HG02678 (cell line): ENCODE data around the gene MPP3.
"Not testable (repeated sequence)": the region's sequence is repeated elsewhere in the genome, so short reads cannot be mapped to it uniquely, and the experiment has no call there.

Experiments
- ATAC-seq: cut with Tn5 transposase; IDR thresholded peaks from one replicate; pipeline ENCODE4 v1.9.1; 2021; ENCODE audit warnings: mild to moderate bottlenecking, moderate library complexity; ENCODE audit not compliant: unreplicated experiment

Gene MPP3, protein sequence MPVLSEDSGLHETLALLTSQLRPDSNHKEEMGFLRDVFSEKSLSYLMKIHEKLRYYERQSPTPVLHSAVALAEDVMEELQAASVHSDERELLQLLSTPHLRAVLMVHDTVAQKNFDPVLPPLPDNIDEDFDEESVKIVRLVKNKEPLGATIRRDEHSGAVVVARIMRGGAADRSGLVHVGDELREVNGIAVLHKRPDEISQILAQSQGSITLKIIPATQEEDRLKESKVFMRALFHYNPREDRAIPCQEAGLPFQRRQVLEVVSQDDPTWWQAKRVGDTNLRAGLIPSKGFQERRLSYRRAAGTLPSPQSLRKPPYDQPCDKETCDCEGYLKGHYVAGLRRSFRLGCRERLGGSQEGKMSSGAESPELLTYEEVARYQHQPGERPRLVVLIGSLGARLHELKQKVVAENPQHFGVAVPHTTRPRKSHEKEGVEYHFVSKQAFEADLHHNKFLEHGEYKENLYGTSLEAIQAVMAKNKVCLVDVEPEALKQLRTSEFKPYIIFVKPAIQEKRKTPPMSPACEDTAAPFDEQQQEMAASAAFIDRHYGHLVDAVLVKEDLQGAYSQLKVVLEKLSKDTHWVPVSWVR

DNA sequence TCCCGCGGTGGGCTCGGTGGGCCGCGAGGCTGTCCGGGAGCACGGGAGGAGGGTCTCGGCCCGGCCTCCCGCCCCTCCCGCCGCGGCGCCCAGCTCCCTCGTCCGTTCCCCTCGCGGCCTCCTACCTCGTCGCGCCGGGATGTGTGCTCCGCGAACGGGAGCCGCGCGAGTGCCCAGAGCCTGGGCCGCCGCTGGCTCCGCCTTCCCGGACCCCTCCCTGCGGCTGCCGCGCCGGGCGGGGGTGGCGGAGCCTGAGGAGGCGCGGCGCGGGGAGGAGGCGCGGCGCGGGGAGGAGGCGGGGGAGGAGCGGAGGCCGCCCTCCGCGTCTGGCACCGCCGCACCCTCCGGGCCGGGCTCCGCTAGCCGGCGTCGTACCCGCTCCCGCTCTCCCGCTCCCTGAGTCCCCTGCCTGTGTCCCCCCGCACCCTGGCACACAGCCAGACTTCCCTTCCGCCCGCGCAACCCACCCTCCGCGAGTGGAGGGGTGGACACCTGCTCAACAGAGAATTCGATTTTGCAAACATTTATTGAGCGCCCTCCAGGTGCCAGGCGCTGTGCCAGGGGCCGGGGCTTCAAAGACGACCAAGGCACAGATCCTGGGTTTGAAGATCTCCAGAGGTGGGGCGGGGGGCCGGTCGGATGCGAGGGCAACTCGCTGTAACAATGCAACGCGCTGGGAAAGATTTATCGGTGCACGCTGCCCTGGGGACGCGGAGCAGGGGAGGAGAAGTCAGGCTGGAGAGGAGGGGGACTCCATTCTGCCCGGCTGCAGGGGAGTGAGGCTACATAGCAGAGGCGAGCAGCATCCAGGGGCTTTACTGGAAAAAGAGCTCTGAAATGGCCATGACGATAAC is at the start of gene MPP3:
Gene MPP3 (minus strand): TSS at position 171 of the 854 bp plus-strand sequence. CDS start 1,240 bp downstream, outside the sequence.
- no peak for ATAC-seq

DNA sequence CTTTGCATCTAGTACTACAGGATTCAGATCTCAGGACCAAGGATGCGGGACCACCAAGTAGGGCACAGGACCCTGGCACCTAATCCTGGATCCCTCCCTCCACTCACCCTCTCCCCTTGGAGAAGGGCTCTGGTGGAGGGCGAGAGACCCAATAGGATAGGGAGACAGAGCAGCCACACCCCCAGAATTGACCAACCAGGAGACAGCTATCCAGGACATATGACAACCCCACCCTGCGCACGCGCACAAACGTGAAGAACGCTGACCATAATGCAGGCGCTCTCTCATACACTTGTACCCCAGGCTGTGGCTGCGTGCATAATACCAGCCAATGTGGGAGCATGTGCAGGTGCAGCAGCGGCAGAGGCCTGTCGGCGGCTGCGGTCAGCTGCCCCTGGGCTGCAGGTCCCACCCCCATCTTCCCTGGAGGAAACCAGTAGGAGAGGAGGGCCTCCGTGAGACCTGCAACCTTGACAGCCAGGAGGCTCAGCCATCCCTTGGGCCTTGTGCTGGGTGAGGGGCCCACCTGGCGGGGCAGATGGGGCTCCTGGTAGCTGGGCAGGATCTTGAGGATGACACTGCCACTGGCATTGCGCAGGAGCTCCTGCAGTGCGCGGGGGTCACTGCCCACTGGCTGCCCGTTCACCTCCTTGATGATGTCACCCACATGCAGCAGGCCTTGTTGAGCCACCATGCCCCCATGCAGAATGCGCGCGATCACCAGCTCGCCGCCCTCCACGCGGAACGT is 49.0 kb upstream of the MPP3 start:
- no peak for ATAC-seq

DNA sequence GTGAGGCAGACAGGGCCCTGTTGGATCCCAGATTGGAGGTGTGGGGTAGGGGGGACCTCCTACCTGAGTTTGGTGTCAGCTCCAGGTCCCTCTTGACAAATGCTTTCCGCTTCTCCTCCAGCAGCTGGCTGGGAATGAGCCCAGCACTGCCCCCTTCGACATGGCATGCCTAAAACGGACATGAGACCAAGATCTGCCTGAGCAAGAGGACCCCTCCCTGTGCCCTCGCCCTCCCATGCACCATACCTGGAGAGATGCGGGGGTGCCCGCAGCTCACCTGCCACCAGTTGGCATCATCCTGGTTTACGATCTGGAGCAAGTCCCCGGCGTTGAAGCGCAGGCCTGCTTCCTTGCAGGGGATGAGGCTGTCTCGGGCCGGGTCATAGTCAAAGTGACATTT is 48.2 kb upstream of the MPP3 start:
- ATAC-seq, result no peak

DNA sequence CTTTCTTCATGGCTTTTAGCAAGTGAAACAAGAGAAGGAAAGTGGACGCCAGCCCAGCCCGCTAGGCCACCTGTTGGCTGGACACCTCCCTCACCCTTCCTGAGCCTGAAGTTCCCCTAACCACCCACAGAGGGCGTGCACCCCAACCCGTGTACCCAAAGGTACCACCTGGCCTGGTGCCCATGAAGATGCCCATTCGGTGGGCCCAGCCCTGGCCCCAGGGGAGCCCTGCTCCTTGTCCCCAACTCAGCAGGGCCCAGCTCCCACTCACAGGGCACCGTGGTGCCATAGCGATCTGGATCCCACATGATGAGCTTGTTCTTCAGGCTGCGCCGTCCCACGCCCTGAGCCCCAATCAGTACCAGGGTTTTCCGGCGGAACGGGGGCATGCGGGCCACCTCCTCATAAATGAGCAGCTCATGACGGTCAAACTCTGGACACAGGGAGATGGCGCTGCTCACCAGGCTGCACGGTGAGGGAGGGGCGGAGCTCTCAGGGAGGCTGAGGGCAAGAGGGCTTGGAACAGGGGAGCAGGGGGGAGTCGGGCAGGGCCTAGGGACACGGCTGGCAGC is 47.6 kb upstream of the MPP3 start:
- ATAC-seq, result no peak

DNA sequence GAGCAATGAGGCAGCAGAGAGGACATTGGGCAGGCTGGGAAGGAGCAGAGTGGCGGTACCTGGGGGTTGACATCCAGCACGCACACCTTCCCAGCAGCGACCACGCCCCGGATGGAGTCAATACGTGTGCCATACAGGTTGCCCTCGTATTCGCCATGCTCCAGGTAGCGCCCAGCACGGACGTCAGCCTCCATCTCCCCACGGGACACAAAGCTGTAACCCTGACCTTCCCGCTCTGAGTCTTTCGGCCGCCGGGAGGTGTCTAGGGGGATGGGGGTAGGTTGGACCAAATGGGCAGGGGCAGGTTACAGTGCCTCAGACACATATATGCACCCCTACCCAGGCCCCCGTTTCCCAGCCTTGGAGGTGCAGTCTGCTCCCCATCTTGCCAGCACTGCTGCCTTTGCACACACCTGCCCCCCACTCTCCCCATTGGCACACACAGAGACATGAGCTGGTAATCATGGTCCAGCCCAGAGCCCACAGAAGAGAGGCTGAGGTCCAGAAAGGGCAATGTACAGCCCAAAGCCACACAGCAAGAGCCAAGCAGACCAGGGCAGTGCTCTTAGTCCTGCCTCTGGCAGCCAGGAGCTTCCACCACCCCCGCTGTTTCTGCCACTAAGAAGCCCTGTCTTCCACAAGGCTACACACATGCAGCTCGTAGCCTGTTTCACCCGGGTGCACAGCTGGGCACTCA is 46.9 kb upstream of the MPP3 start:
- no peak for ATAC-seq

DNA sequence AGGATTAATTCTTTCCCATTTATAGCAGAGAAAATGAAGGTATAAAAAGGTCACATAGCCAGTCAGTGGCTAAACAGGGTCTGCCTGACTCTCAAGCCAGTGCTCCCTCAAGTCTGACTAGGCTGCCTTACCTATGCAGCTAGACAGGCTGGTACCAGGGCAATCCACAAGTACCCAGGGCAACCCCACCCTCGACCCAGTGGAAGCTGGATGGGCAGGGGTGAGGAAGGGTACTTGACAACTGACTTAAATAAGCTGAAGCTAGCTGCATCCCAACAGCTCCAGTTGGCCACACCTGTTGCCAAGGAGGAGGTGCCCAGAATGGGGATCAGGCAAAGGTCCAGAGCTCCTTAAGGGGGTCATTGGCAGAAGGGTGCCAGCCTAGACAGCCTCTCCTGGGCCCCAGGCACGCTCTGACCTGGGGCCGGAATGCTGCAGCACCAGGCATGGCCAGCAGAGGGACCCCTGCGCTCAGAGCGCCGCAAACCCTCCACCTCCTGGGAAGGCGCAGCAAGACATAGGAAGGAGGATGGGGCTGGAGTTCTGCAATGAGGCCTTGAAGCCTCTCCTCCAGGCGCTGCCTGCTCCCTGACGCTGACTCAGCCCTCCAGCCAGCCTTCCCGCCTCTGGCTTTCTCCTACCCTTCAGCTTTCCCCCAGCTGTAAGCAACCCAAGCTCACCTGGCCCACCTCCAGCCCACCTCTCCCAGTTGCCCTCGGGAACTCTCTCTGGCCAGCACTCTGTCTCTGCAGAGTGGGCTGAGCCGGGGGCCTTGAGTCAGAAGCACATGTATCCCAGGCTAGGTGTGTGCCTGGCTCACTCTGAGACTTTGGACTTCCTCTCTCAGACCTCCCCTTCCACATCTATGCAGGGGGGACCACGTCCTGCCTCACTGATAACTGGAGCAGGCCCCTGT is 45.6 kb upstream of the MPP3 start:
- no peak for ATAC-seq

DNA sequence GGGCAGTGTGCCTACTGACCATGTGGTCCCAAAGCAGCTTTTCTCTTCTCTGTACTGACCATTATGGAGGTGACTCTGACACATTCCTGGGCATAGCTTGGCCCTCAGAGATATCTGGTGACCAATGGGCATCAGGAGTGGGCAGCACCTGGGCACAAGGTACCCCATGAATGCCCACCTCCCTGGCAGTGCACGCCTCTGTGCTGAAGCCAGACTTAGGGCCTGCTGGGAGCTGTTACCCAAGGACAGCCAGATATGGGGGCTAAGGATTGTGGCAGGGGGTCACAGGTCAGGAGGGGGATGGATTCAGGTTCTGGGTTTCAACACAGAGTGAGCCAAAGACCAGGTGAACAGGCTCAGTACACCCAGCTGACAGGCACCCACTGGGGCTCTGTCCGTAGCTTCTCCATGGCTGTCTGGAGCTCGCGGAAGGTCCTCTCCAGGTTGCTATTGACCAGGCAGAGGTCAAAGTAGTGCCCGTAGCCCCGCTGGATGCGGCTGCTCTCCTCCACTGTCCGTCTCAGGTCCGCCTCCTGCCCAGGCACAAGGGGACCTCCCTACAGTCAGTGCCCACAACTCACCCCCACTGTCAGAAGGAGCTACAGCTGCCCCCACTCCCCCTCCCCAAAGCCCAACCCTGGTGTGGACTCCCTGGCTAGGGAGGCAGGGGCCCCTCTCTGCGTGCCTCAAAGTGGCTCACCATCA is 44.7 kb upstream of the MPP3 start:
- ATAC-seq, result no peak

DNA sequence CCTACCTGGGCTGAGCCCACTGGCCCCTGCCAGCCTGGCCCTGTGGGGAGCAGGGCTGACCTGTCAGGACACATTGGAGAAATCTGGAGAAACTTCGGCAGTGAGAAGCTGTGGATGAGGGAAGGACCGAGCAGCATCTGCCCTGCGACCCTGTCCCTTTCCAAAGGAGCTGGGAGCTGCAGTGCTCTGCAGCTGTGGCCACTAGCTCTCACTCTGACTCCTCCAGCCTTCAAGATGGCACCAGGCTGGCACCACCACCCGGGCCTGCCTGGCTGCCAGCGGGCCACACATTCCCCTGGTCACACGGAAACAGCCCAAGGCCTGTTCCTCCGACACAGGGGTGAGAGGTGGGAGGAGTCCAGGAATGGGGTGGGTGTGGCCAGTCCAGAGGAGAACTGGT is 44.1 kb upstream of the MPP3 start:
- no peak for ATAC-seq

DNA sequence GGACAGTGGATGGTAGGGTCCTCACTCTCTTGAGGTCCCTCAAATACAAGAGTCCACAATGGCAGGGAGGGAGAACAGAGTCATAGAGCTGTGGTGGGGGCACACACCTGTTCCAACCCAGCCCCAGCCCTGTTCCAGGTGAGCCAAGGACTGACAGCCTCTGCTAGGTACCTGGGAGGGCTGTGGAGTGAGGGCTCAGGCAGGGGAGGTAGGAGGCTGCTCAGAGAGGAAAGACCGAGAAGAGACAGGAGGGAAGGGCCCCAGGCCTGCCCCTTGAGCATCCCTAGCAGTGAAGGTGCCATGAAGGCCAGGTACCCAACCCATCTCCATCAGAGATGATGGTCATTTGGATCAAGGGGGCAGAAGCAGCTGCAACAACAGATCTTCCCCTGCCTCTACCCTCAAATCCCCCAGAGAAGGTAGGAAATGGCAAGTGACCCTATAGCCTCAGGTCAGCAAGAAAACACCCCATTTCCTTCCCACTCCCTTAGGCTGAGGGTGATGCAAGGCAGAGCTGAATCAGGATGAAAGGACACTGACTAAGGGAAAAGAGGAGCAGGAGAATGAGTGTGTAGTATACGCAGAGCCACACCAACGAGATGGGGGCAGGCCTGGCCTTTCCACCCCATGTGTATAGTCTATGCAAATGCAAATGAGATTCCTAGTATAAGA is 42.7 kb upstream of the MPP3 start:
- ATAC-seq, result no peak

DNA sequence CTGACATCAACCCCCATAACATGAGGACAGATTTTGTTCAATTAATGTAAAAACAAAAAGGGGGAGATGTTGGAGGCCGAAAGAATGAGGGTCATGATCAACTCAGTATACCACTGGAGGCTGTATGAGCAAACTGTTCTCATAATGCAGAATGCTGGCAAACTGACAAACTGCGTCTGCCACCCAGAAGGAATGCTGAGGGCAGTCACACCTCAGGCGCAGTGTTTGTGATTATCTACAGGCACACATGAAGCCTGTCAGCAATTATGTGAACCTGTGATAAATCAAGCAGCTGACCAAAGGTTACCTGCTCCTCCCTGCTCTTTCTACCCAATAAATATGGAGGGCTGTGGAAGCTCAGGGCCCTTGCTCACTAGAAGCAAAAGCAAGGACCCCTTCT is 41.3 kb upstream of the MPP3 start:
- ATAC-seq, result no peak

DNA sequence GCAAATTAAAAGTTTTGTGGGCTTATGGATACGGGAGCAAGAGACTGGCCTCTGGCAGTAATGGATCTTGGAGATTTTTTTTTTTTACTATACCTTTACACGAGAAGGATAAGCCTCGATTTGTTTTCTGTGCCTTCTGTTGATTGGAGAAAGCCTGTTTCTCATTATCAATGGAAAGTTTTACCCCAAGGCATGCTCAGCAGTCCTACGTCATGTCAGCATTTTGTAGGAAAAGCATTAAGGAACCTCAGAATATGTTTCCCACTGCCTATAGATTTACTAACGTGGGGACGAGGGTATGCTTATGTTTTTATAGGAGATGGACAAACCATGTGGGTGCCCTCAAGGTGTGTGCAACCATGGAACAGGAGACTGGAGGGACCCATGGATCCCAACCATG is 40.9 kb upstream of the MPP3 start:
- no peak for ATAC-seq

DNA sequence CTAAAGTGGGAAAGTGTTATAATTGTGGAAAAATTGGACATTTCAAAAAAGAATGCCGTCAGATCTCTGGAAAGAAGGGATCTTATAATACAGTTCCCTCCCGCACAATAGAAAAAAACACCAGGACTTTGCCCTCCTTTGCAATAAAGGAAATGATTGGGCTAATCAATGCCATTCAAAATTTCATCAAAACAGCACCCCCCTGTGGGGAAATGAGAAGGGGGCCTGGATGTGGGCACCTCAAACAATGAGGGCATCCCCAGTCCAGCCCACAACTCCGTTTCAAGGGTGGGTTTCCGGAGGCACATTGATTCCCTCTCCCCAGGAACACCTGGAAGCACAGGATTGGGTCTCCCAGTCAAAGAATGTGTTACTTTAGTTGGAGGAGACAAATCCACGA is 40.1 kb upstream of the MPP3 start:
- ATAC-seq, result no peak

DNA sequence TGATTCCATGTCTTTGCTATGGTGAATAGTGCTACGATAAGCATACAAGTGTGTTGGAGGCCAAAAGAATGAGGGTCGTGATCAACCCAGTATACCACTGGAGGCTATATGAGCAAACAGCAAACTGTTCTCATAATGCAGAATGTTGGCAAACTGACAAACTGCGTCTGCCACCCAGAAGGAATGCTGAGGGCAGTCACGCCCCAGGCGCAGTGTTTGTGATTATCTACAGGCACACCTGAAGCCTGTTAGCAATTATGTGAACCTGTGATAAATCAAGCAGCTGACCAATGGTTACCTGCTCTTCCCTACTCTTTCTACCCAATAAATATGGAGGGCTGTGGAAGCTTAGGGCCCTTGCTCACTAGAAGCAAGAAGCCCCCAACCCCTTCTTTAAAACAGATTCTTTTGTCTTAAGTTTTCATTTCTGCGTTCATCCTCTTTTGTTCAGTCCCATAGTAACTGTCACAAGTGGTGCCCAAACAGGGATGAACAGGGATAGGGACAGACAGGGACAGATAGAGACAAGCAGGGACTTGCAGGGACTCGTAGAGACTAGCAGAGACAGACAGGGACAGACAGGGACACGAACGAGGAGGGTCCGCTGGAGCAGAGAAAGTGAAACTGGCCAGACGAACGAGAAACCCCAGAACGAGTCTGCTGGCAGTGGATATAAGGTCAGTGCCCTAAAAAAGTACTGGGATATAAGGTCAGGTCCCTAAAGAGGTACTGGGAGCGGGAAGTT is 39.2 kb upstream of the MPP3 start:
- ATAC-seq, result no peak

DNA sequence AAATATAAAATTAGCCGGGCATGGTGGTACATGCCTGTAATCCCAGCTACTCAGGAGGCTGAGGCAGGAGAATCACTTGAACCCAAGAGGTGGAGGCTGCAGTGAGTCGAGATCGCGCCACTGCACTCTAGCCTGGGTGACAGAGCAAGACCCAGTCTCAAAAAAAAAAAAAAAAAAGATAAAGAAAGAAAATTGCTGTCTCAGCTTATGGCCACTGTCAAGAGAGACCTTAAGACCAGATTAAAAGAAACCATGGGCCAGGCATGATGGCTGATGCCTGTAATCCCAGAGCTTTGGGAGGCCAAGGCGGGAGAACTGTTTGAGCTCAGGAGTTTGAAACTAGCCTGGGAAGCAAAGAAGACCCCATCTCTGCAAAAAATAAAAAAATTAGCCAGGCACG is 36.1 kb upstream of the MPP3 start:
- ATAC-seq, result not testable (repeated sequence)

DNA sequence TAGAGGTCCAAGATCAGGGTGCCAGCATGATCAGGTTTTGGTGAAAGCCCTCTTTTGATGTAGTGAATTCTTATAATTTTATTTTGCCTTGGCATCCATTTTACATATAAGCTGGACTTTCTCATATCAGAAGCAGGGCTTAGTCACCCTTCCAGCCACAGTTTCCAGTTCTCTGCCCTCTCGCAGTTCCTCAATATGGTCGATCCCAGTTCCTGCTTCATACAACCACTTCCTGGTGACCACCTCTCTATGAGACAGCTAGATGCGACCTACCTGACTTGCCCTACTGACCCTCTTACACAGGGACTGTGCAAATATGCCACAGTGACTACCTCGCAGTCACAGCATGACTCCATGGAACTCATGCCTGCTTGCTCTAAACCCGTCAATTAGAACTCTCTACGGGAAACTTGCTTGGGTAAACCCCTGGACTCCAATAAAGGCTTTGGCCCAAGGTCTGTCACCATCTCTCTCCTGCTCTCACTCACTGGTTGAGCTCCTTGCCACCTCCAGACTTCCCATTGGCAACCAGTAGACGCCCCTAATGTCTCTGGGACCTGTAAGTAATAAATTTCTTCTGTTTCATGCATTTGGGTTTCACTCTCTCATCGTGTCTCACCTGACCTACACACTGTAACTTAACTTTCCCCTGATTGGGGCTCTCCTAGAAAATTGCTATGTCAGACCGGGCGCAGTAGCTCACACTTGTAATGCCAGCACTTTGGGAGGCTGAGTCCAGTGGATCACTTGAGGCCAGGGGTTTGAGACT is 35.5 kb upstream of the MPP3 start:
- ATAC-seq, result no peak

DNA sequence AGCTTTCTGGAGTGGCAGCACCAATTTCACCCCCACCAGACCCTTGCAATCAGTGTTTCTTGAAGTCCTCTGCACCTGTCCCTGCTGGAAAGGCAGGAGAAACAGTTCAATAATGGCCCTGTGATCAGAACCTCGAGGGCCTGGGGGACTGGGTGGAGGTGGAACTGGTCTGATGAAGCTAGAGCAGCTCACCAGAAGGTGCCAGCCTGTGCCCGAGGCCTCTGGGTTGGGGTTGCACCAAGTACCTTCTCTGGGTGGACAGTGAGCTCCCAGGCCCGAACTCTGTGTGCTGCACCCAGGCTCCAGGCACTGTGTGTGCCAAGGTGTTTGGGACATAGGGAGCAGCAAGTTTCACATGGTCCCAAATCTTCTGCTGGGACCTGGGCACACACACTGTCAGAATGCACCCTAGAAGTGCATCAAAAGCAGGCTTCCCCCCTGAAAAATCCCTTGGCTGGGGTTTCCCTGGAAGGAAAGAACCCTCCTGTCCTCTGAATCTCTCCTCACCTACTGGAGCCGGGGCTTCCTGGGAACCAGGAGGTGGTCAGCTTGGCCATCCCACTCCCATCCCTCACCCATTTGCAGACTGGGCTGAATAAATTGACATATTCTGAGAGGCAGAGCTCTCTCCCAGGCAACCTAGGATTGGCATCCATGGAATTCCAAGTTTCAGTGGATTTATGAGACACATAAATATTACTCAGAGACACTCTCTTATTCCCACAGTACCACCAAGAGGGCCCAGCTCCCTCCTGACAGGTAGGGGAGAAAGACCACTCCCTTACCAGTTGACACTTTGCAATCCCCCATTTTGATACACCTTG is 31.4 kb upstream of the MPP3 start:
- ATAC-seq, result no peak
